Stimulated activated CD4-positive, alpha-beta T cell treated with anti-CD3 and anti-CD28 coated beads, Interleukin-15, amount 100 ng/mL, for 1 hour (primary cell): Measurements from ENCODE around the gene SGF29.
"Not testable (repeated sequence)": the region's sequence is repeated elsewhere in the genome, so short reads cannot be mapped to it uniquely, and the experiment has no call there.

Experiments used
- DNase-seq, 2 donors: peaks; one replicate each; pipeline ENCODE4 v3.0.0-alpha.2; 2020; ENCODE audit warnings: low read depth in 1 of 2, low spot score in 1 of 2

The SGF29 gene

DNA sequence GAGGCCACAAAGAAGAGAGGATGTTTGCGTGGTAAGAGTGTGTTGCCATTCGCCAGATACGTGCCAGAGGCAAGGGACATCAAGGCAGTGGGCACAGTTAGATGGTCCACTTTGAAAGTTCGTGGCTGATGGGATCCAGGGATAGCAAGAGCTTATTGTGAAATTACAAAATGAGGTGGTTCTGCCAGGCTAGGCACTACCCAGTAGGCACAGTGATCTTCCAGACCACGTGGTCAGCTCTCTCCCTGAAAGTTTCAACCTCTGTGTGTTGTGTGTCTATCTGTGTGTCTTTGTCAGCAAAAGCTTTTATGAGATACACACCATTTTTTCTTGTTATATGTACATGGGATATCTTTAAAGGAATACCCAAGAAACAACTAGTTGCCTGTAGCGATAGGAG is 9.5 kb downstream of the SGF29 start:
- DNase-seq = no peak

DNA sequence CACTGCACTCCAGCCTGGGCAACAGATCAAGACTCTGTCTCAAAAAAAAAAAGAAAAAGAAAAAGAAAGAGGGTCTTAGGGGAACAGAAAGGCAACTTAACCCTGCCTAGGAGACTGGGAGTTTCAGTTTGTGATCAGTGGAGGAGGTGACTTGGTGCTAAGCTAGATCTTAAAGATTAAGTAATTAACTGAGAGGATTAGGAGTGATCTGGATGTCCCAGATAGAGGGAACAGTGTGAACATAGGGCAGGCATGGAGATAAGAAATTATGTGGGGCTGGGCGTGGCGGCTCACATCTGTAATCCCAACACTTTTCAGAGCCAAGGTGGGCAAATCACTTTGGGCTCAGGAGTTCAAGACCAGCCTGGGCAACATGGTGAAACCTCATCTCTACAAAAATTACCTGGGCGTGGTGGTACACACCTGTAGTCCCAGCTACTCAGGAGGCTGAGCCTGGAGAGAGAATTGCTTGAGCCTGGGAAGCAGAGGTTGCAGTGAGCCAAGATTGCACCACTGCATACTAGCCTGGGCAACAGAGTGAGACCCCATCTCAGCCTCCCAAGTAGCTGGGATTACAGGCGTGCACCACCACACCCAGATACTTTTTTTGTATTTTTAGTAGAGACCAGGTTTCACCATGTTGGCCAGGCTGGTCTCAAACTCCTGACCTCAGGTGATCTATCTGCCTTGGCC is 12.7 kb downstream of the SGF29 start:
- DNase-seq = not testable (repeated sequence)

DNA sequence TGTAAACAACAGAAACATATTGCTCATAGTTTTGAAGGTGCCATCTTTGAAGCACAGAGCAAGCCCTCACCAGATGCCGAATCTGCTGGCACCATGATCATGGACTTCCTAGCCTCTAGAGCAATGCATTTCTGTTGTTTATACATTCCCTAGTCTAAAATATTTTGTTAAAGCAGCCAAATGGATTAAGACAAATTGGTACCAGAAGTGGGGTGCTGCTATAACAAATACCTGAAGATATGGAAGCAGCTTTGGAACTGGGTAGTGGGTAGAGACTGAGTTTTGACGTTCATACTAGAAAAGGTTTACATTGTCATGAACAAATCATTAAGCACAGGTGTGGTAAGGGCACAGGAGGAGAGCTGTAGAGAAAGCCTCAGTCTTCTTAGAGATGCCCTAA is 13.6 kb downstream of the SGF29 start:
- DNase-seq = no peak

DNA sequence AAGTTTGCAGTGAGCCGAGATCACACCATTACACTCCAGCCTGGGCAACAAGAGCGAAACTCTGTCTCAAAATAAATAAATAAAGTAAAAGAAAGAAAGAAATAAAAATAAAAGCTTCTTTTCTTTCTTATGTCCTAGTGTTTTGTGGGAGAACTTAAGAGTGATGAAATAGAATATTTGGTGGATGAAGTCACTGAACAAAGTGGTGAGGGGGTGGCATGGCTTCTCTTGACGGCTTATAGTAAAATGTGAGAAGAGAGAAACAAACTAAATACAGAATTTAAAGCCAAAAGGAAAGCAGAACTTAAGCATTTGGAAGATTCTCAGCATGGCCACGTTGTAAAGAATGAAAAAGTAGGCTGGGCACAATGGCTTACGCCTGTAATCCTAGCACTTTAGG is 15.3 kb downstream of the SGF29 start:
- no peak for DNase-seq

DNA sequence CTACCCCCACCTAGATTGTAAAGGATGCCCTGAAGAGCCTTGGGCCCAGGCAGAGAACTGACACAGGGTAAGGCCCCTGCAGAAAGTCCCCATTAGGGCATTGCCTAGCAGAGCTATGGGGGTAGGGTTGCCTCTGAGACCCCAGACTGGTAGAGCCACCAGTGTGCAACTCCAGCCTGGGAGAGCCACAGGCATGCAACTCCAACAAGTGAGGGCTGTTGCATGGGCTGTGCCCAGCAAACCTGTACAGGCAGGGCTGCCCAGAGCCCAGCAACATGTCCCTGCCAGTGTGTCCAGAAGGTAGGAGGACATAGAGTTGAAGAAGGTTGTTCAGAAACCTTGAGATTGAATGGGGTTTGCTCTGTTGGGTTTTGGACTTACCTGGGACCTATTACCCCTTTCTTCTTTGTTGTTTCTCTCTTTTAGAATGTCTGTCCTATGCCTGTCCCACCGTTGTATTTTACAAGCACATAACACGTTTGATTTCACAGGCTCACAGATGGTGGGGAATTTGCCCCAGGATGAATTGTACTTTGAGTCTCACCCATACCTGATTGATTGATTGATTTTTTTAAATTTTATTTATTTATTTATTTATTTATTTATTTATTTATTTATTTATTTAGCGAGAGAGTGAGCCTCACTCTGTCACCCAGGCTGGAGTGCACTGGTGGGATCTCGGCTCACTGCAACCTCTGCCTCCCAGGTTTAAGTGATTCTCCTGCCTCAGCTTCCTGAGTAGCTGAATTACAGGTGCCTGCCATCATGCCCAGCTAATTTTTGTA is 16.4 kb downstream of the SGF29 start:
- DNase-seq = no peak

DNA sequence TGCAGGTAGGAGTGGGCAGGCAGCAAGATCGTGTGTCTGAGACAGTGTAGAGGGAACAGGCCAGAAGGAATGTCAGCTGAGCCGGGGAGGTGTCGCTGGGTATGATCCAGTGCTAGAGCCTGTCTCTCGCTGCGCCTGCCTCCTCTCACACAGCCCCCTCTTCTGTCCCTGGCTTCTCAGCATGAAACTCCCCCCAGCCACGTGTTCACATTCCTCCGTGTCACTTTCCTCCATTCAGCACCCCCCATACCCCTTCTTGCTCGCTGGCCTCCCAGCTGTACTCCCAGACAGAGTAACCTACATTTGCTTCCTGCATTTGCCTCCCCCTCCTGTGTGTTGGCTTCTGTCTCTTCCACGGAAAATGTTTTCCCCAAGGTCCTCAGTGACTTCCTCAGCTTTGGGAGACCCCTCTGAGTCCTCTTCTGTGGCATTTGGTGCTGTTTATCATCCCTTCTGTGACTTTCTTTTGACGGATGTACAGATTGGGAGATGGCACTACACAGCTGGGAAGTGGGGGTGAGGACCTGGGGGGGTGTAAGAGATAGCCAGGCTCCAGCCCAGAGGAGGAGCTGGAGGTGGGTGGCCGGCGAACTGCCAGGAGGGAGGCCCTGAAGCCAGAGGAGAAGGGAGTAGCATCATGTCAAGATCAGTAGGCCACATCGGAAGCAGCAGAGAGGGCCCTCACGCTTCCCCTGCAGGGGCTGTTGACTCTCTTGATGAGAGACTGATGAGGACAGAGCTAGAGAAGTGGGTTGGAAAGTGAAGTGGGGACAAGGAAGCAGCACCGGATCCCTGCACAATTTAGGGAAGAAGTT is 19.2 kb downstream of the SGF29 start:
- DNase-seq = no peak

DNA sequence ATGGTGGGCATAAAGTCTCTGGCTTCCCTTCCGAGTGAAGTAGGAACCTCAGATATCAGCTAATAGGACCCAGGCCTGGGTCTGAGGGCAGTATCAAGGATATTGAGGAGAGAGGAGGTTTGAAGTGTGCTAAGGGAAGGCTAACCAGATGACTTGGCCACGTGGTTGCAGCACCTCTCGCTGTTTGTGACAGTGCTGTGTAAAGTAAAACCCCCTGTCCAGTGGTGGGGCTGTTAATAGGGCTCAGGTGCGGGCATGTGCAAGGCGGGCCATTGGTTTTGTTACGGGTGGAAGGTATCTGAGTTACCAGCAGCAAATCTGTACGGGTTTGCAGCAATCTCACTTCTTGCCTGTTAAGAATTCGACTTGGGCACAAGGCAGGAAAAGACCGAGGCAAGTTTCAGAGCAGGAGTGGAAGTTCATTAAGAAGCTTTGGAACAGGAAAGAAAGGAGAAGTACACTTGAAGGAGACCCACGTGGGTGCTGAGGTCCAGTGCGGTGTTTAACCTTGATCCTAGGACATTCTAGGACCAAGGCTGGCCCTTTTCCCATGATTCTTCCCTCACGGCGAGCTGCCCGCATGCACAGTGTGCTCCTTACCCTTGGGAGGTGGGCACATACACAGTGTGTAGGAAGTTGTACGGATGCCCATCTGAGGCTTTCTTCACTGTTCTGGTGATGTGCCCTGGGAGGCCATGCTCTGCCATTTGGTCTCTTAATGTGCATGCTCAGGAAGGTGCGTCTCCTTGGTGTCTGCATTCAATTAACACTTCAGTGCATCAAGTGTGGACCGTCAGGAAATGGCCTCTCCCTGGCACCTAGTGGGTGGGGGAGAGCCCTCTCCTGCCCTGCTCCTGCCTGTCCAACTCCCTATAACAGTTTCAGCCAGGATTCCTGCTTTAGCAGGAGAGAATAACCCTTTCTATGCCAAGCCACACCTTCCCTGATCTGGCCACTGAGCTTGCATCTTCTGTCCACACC is 20.3 kb downstream of the SGF29 start:
- DNase-seq = no peak

DNA sequence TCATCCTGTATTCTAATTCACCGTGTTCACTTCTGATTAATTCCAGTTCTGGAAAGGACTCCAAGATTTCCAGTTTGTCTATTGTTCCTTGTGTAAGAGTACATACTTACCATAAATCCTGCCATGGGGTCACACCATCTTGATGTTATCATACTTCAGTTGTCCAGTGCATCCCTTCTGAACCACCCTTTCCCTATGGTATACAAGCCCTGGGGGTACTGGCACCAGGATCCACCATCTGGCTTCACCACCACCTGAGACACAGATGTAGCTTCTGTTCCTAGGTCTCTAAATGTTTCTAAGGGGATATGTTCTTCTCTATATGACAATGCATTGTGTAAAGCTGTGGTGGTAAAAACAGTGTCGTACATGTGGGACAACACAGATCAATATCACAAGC is 21.2 kb downstream of the SGF29 start:
- no peak for DNase-seq

DNA sequence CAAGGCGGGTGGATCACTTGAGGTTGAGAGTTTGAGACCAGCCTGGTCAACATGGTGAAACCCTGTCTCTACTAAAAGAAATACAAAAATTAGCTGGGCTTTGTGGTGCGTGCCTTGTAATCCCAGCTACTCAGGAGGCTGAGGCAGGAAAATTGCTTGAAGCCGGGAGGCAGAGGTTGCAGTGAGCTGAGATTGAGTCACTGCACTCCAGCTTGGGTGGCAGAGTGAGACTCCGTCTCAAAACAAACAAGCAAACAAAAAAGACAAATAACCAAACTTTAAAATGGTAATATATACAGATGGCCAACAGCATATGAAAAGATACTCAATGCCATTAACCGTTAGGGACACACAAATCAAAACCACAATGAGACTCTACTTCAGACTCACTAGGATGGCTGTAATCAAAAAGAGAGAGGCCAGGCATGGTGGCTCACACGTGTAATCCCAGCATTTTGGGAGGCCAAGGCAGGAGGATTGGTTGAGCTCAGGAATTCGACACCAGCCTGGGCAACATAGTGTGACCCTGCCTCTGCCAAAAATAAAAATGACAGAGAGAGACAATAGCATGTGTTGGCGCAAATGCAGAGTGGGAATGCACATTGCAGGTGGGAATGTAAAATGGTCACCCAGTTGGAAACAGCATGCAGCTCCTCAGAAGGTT is 21.9 kb downstream of the SGF29 start:
- no peak for DNase-seq

DNA sequence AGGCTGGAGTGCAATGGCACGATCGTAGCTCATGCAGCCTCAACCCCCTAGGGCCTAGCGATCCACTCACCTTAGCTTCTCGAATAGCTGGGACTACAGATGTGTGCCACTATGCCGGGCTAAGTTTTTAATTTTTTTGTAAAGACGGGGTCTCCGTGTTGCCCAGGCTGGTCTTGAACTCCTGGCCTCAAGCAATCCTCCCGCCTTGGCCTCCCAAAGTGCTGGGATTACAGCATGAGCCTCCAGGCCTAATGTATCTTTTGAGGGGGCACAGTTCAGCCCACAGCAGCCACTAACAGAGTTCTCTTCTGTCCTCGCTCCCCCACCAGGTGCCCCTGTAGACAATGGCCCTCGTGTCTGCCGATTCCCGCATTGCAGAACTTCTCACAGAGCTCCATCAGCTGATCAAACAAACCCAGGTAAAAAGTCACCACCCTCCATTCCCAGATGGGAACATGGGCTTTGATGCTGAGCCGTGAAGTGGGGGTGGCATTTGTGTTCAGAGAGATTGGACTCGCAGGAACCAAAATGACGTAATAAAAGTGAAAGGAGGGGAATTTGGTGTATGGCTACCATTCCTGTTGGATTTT is 27.1 kb downstream of the SGF29 start:
- no peak for DNase-seq

DNA sequence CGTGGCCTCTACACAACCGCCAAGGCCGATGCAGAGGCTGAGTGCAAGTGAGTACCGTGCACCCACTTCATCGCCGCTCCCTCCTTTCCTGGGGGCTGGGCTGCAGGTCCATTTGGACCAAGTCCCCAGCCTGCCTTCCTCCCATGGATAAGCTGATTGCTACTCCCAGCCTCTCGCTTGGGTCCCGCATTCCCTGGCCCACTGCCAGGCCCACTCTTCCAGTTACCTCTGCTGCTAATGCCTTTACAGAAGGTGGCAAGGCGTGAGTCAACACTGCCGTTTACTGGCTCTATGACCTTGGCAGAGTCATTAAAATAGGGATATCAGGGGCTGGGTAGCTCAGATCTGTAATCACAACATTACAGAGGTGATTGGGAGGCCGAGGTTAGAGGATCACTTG is 32.0 kb downstream of the SGF29 start:
- DNase-seq = no peak

DNA sequence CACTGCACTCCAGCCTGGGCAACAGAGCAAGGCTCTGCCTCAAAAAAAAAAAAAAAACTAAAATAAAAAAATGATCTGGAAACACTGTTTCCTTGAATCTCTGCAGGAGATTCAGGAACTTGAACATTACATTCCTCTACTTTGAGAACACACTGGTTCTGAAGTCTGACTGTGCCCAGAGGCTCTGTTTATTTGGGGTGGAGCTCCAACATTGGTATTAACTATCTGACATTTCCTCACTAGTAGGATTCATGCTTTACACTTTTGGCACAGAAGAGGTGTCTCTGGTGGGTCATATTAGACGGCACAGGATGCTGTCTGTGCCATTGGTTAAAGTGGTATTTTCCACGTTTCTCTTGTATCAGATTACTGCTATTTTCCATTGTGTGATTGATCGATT is 32.7 kb downstream of the SGF29 start:
- no peak for DNase-seq

DNA sequence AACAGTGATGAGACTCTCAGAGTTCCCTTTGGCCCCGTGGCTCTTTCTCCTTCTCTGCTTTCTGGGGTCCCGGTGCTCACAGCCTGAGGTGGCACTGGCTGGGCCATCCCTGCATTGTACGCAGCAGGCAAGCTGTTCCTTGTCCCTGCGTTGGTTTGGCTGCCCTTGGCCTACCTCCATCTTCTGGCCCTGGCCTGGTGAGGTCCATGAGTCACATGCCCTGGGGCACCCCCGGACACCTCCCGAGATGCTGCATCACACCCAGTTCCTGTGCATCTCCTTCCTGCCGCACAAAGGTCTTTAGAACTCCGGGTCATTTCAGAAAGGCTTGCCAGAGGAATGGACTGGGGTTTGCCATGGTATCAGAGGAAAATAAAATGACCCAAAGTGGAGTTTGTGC is 33.7 kb downstream of the SGF29 start:
- no peak for DNase-seq

DNA sequence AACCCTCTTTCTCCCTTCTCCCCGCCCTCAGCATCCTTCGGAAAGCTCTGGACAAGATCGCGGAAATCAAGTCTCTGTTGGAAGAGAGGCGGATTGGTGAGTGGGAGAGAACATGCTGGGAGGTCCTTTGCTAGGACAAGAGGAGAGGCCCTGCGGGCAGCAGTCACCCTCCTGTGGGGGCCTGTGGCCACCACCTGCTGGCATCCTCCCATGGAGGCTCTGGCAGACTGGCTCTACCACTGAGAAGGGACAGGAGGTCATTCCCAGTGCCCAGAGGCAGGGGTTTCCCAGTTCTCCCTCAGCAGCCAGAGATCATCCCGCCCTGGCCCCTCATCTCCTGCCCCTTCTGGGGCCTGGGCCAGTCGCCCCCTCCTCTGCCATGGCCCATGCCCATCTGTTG is 35.3 kb downstream of the SGF29 start:
- DNase-seq = no peak

DNA sequence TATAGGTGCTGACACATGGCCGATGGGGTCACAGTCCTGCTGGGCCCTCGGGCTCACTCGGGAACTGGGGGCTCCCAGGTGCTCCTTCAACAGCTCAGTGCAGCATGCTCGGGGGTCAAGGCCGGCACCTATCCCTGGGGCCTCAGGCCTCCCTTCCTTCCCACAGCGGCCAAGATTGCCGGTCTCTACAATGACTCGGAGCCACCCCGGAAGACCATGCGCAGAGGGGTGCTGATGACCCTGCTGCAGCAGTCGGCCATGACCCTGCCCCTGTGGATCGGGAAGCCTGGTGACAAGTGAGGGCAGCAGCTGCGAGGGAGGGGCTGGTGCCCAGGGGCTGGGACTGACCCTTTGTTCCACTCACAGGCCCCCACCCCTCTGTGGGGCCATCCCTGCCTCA is 36.2 kb downstream of the SGF29 start:
- no peak for DNase-seq

DNA sequence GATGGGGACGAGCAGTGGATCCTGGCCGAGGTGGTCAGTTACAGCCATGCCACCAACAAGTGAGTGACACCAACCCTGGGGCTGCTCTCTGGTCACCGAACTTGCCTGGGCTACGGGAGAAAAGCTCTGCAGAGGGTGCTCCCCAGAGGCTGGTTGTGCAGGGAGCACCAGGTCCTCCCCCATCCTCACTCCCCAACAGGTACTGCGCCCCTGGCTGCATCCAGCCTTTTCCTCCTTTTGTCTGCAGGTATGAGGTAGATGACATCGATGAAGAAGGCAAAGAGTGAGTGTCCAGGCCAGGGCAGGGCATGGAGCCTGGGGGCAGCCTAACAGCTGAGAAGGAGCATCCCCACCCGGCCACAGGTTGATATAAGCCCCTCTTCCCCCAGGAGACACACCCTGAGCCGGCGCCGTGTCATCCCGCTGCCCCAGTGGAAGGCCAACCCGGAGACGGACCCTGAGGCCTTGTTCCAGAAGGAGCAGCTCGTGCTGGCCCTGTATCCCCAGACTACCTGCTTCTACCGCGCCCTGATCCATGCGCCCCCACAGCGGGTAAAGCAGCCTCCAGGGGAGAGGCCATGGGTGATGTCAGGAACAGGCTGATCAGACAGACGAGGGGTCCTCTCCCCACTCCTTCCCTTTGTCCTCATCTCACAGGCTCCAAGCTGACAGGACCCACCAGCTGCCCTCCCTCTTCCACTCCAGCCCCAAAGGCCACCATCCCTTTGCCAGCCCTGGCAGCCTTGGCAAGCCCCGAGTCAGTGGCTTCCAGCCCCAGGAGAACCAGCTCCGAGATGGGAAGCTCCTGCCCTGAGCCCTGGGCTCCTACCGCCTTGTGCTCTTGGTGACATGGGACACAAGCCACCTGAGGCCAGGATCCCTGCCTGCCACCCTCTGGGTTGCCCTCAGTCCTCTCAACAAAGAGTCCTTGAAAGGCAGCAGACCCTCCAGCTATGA is 36.9 kb downstream of the SGF29 start:
- DNase-seq = no peak

DNA sequence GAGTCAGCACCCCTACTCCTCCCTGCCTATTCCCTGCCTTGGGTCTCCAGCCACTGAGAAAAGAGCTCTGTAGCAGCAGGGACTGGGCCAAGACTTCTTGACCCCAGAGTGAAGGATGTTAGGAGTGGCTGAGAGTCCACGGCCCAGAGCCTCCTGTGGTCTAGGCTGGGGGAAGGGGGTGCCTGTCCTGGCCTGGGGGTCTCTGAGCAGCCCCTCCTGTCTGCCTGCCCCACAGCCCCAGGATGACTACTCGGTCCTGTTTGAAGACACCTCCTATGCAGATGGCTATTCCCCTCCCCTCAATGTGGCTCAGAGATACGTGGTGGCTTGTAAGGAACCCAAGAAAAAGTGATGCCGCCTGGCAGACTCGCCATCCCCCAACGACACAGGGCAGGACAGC is 37.6 kb downstream of the SGF29 start:
- DNase-seq = no peak

DNA sequence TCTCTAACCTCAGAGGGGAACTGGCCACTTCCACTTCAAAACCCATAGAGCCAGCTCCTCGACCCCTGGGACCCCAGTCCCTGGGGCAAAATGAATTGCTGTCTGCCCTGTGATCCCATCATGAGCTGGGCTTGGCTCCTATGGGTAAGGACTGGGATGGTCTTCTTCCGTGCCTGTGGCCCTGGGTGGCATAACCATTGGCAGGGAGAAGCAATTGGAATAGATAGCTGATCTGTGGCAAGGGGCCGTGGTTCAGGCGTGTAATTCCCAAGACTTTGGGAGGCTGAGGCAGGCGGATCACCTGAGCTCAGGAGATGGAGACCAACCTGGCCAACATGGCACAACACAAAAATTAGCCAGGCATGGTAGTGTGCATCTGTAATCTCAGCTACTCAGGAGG is 38.8 kb downstream of the SGF29 start:
- no peak for DNase-seq
